ENCODE data around the gene GOLGA1.
"Not testable (repeated sequence)": the region's sequence is repeated elsewhere in the genome, so short reads cannot be mapped to it uniquely, and the experiment has no call there.

GOLGA1 gene

DNA sequence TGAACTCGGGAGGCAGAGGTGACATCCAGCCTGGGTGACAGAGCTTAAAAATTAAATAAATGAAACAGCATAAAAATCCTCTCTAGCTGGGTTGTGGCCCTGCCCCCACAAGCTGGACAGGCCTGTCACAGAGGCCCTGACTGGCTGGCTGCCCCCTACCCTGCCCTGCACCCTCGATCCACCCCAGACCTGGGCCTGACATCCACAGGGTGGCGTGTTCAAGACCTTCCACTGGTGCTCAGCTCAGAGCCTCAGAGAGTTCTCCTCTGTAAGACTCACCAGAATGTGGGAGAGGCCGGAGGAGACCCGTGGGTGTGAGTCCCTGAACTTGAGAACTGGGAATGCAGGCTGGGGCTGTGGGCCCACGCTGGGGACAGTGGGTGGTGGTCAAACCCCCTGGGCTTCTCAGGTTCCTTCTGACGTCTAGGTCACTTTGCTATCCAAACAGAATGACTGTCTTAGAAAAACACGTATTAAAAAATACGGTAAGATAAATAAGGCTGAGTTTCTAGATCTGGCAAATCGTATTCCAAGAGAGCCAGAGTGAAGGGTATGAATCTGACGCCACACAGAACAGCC, 97.3 kb downstream of the GOLGA1 start:
- no peak for FAIRE-seq

DNA sequence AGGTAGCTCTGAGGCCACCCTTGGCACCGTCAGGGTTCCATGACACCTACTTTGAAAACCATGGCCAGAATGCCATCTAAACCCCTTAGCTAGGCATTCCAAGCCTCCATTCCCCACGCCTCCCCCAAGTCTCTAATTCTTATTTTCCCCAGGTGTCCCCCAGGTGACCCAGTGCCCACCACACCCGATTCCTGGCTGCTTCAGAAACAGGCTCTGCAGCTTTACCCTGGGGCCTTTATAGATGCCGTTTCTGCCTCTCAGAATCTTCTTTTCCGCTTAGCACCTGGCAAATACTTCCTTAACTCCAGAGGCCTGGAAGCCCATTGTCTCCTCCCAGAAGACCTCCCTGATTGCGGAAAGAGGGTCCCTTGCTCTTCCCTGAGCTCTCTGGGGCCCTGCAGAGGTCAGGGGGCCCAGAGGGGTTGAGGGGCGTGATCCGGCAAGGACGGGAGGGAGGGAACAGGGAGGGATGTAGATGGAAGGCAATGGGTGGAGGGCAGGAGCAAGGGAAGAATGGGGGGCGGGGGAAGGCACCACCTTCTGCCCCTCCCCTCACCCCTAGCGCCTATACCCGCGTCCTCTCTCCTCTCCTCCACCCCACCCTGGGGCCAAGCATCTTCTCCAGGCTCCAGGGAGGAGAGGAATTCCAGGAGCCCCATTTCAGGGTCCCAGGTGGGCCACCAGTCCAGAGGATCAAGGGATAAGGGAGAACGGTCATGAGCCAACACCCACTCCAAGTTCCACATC, 99.6 kb downstream of the GOLGA1 start:
- no peak for DNase-seq (ENCODE audit: extremely low spot score, insufficient read length, low read depth)
- FAIRE-seq, result no peak

More for the DNA sequence above, 97.3 kb downstream of the GOLGA1 start:
- DNase-seq (ENCODE audit: extremely low spot score, insufficient read length, low read depth), result no peak

DNA sequence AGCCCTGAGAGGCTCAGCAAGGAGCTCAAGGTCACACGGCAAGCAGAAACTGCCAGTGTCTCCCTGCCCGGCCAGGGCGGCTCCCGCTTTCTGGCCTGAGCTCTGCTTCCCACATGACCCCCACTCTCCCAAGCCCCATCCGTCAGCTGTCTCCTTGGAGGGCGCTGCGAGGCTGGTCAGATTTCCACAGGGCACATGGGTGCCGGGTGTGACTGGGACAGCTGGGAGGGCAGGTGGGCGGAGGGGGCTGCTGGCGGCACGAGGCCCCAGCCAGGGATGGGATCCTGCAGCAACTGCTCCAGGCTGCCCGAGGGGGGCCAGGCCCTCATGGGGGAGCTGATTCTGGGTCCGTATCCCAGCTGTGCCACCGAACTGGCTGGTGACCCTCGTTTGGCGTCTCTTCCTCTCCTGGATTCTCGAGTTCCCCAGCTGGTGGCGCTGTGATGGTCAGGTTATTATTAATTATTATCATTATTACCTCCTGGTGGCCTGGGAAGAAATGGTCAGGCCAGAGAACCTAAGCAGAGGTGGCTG, 100.5 kb downstream of the GOLGA1 start:
- DNase-seq (ENCODE audit: extremely low spot score, insufficient read length, low read depth), result no peak
- FAIRE-seq, result no peak

DNA sequence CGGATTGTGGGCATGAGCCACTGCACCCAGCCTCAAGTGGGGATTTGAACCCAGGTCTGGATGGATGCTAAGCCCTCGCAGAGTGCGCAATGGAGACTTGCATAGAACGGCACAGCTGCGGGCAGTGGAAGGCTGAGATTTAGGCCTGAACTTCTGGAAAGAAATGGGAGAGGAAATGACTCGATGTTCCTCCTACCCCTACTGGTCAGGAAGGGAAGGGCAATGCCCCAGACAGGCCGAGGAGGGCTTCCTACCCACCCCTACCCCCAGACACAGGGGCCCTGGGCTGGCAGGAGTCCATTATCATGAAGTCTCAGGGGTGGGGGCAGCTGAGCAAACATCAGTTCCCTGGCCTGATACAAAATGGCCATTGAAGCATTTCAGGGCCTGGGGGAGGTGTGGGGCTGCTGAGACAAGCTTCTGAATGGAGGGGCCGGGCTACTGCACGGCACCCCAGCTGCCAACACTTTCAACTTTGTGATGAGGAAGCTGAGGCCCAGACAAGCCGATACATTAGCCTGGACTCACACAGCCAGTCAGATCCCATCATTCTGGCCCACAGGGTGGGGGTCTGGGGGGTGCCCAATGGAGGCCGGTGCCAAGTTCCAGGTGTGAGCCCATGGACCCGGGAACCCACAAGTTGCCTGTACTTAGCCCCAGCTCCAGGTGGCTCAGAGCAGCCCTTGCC, 101.1 kb downstream of the GOLGA1 start:
- no peak for FAIRE-seq
- DNase-seq (ENCODE audit: extremely low spot score, insufficient read length, low read depth), result no peak

DNA sequence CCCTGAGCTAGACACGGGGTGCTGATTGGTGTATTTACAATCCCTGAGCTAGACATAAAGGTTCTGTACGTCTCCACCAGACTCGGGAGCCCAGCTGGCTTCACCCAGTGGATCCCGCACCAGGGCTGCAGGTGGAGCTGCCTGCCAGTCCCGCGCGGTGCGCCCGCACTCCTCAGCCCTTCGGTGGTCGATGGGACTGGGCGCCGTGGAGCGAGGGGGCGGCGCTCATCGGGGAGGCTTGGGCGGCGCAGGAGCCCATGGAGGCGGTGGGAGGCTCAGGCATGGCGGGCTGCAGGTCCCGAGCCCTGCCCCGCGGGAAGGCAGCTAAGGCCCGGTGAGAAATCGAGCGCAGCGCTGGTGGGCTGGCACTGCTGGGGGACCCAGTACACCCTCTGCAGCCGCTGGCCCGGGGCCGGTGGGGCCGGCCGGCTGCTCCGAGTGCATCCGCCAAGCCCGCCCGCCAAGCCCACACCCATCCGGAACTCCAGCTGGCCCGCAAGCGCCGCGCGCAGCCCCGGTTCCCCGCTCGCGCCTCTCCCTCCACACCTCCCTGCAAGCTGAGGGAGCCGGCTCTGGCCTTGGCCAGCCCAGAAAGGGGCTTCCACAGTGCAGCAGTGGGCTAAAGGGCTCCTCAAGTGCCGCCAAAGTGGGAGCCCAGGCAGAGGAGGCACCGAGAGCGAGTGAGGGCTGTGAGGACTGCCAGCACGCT, 102.2 kb downstream of the GOLGA1 start:
- FAIRE-seq; DNase-seq (ENCODE audit: extremely low spot score, insufficient read length, low read depth): not testable (repeated sequence)

DNA sequence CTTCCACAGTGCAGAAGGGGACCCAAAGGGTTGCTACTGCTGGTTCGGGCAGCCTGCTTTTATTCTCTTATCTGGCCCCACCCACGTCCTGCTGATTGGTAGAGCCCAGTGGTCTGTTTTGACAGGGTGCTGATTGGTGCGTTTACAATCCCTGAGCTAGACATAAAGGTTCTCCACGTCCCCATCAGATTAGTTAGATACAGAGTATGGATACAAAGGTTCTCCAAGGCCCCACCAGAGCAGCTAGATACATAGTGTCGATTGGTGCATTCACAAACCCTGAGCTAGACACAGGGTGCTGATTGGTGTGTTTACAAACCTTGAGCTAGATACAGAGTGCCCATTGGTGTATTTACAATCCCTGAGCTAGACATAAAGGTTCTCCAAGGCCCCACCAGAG, 102.8 kb downstream of the GOLGA1 start:
- FAIRE-seq; DNase-seq (ENCODE audit: extremely low spot score, insufficient read length, low read depth): not testable (repeated sequence)

DNA sequence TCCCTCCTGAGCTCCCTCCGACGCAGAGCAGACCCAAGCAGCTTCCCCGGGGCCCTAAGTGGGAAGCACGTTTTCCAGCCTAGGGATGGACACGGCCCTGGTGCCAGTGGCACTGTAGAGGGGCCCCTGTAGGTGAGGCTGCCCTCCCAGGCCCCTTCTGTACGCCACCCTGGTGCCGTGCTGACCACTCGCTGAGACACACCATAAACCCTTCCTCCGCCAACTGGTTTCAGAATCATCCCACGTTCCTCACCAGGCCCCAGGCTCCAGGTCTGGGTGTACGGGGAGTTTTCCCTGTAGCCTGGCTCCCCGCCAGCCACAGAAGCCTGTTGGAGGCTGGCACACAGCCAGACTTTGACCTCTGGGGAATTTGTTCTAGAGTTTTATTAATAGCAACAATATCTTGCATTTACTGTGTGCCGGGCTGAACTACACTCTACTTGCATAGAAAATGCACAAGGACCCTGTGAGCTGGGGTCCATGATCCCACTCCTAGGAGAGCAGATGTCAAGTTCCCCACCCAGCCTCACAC, 105.8 kb downstream of the GOLGA1 start:
- DNase-seq (ENCODE audit: extremely low spot score, insufficient read length, low read depth), result no peak
- FAIRE-seq, result no peak

DNA sequence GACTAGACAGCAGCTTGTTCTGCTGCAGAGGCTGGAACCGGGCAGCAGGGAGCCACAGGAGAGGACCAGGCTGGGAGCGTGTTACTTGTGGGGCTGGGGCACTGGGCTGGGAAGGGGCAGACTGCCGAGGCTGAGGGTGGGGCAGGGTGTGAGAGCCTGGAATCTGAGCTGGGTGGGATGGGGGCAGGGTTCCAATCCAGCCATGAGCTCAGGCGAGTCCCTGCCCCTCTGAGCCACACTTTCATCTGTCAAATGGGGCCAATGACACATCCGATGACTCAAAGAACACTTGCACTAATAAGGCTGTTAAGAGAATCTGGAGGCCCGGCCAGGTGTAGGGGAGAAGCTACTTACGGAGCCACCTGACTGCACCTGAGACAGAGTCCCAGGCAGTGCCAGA, 106.3 kb downstream of the GOLGA1 start:
- FAIRE-seq, result no peak
- no peak for DNase-seq (ENCODE audit: extremely low spot score, insufficient read length, low read depth)

DNA sequence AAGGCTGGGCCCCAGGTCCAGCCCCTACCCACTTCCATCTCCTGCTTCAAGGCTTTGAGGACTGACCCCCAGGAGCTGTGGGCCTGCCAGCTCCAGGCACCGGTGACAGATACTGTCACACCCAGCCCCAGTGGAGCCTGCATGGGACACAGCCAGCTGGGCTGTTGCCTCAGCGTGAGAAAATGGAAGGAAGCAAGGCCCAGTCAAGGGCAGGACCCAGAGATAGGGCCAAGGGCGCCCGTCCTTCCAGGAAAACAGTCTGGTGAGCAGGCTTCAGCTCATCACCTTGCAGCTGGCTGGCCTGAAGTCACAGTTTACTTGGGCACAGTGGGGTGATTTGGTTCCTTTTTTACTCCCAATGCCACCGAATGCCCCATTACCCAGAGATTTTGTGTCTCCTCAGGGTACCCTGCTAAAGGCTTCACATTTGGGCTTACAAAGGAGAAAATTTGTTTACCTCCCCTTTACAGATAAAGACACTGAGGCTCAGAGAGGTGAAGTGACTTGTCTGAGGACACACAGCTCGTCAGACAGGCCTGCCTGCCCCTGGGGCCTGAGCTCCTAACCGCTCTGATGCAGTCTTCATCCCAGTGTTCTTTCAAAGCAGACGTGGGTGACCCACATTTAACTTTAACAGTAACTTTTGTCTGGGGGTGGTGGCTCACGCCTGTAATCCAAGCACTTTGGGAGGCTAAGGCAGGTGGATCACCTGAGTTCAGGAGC, 109.1 kb downstream of the GOLGA1 start:
- DNase-seq (ENCODE audit: extremely low spot score, insufficient read length, low read depth), result no peak
- FAIRE-seq, result no peak

DNA sequence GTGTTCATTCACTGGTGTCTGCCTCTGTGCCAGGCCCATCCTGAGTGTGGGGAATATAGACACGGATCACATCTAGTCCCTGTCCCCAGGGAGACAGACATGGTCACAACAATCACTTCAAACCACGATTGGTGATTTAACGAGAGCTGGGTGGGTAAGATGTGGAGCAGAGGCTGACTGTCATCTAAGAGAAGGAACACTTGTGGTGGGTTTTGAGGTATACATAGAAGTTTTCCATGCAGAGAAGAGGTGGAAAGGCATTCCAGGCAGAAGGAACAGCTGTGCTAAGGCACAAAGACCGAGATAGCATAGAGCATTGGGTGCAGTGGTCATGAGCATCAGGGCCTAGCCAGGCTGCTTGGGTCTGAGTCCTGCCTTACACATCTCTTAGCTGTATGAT, 110.3 kb downstream of the GOLGA1 start:
- DNase-seq (ENCODE audit: extremely low spot score, insufficient read length, low read depth) (no peak), FAIRE-seq (no peak)

DNA sequence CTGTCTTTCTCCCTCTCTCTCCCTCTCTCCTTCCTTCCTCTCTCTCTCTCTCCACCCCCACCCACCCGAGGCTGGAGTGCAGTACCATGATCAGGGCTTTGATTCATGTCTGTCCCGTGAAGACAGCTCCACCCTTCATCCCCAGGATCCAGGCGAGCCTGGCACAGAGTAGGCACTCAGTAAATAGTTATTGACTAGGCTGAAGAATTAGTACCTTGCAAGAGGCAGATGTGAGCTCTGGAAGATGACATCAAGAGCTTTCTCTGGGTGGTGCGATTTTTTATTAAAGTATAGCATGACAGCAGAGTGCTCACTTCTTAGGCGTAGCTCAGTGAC, 111.6 kb downstream of the GOLGA1 start:
- no peak for FAIRE-seq
- DNase-seq (ENCODE audit: extremely low spot score, insufficient read length, low read depth), result no peak

DNA sequence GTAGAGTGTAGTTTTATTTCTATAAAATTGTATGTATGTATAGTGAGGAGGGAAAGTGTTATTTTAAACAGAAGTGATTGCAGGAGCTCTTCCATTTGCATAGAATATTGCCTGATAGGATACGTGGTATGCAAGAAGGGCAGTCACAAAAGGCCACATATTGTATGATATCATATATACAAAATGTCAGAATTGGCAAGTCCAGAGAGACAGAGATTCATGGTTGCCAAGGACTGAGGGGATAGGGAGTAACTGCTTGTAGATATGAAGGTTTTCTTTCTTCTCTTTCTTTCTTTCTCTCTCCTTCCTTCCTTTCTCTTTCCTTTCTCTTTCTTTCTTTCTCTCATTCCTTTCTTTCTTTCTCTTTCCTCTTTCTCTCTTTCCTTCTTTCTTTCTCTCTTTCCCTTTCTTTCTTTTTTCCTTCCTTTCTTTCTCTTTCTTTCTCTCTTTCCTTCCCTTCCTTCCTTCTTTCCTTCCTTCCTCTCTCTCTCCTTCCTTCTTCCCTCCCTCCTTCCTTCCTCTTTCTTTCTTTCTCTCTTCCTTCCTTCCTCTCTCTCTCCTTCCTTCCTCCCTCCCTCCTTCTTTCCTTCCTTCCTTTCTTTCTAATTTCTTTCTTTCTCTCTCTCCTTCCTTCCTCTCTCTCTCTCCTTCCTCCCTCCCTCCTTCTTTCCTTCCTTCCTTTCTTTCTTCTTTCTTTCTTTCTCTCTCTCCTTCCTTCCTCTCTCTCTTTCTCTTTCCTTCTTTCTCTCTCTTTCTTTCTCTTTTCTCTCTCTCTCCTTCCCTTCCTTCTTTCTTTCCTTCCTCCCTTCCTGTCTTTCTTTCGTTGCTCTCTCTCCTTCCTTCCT, 112.2 kb downstream of the GOLGA1 start:
- FAIRE-seq (no peak), DNase-seq (ENCODE audit: extremely low spot score, insufficient read length, low read depth) (no peak)

Data from GM18507 (cell line).